GM23338 (cell line): ENCODE data around the gene CLDN8. TPM values are rescaled to one million over a fixed set of nuclear protein-coding genes. Genes with fewer than 3 reads are reported as not detected.

Source experiments
- ATAC-seq: fragments of 200-7000 bp; cut with Tn5 transposase; 3 replicates; pipeline ENCODE4 v1.9.1; 2020
- DNase-seq: peaks from one replicate; pipeline ENCODE4 v3.0.0-alpha.2; 2015; ENCODE audit warnings: low spot score
- H2AFZ ChIP-seq: fragments of 200-600 bp; sonication (generic); 2 replicates; pipeline ENCODE4 v1.8.0; 2016; ENCODE audit warnings: antibody characterized with exemption, mild to moderate bottlenecking, moderate library complexity
- H3F3A ChIP-seq: fragments of 200-600 bp; sonication (generic); replicated peaks from 2 replicates; pipeline ENCODE4 v1.8.0; 2017; ENCODE audit warnings: antibody characterized with exemption, mixed run types, low read depth
- H3K27ac ChIP-seq: fragments of 200-600 bp; sonication (generic); 2 replicates; pipeline ENCODE4 v1.6.1; 2016; ENCODE audit warnings: low read depth
- H3K27me3 ChIP-seq: fragments of 200-600 bp; sonication (generic); 2 replicates; pipeline ENCODE4 v1.8.0; 2016; ENCODE audit warnings: mild to moderate bottlenecking, mixed run types, moderate library complexity; ENCODE audit not compliant: insufficient read depth
- H3K36me3 ChIP-seq: fragments of 200-600 bp; sonication (generic); 2 replicates; pipeline ENCODE4 v1.8.0; 2016; ENCODE audit warnings: mild to moderate bottlenecking; ENCODE audit not compliant: insufficient read depth
- H3K4me1 ChIP-seq: fragments of 200-600 bp; sonication (generic); 2 replicates; pipeline ENCODE4 v1.8.0; 2016; ENCODE audit warnings: mild to moderate bottlenecking, moderate library complexity; ENCODE audit not compliant: insufficient read depth
- H3K4me2 ChIP-seq: fragments of 200-600 bp; sonication (generic); 2 replicates; pipeline ENCODE4 v1.7.1; 2017; ENCODE audit warnings: mixed run types
- H3K4me3 ChIP-seq: fragments of 200-600 bp; sonication (generic); 2 replicates; pipeline ENCODE4 v1.6.1; 2016; ENCODE audit warnings: mixed run types
- H3K79me2 ChIP-seq: fragments of 200-600 bp; sonication (generic); replicated peaks from 2 replicates; pipeline ENCODE4 v1.8.0; 2017; ENCODE audit warnings: mild to moderate bottlenecking; ENCODE audit not compliant: insufficient read depth
- H3K9me2 ChIP-seq: fragments of 200-600 bp; sonication (generic); 2 replicates; pipeline ENCODE4 v1.8.0; 2017; ENCODE audit not compliant: insufficient read depth
- H4K20me1 ChIP-seq: fragments of 200-600 bp; sonication (generic); replicated peaks from 2 replicates; pipeline ENCODE4 v1.8.0; 2017; ENCODE audit warnings: mild to moderate bottlenecking; ENCODE audit not compliant: insufficient read depth
- H3K27ac Mint-ChIP-seq: 2 replicates; pipeline ENCODE4 v1.8.0; 2020; ENCODE audit warnings: inconsistent platforms, mild to moderate bottlenecking, moderate library complexity, mixed read lengths
- H3K27me3 Mint-ChIP-seq: 3 replicates; pipeline ENCODE4 v1.8.0; 2022; ENCODE audit warnings: low read depth, mild to moderate bottlenecking, moderate library complexity, mixed read lengths, inconsistent platforms; ENCODE audit not compliant: insufficient read depth, poor library complexity
- H3K36me3 Mint-ChIP-seq: 3 replicates; pipeline ENCODE4 v1.8.0; 2021; ENCODE audit warnings: low read depth, mild to moderate bottlenecking, inconsistent platforms, moderate library complexity, mixed read lengths
- H3K4me1 Mint-ChIP-seq: 3 replicates; pipeline ENCODE4 v1.8.0; 2020; ENCODE audit warnings: mild to moderate bottlenecking, inconsistent platforms, mixed read lengths
- H3K4me3 Mint-ChIP-seq: 3 replicates; pipeline ENCODE4 v1.8.0; 2021; ENCODE audit warnings: moderate library complexity, mild to moderate bottlenecking, inconsistent platforms, mixed read lengths
- H3K9me3 Mint-ChIP-seq: 3 replicates; pipeline ENCODE4 v1.8.0; 2020; ENCODE audit warnings: moderate library complexity, mild to moderate bottlenecking, inconsistent platforms, mixed read lengths
- CREB1 ChIP-seq: fragments of 250-450 bp; sonication (Bioruptor Pico); IDR thresholded peaks from 2 replicates; pipeline ENCODE4 v1.5.0; 2020; ENCODE audit warnings: low read depth, mild to moderate bottlenecking, moderate library complexity
- CTCF ChIP-seq, 2 experiments: fragments of 200-600 bp in 1 of 2; sonication (generic) in 1 of 2; conservative IDR thresholded peaks; 2 replicates each; pipeline versions ENCODE4 v1.5.1 to v1.6.1; 2016 to 2017; ENCODE audit warnings: antibody characterized with exemption in 2 of 2, low read depth in 2 of 2, mild to moderate bottlenecking in 2 of 2, moderate library complexity in 1 of 2
- ETS1 ChIP-seq: IDR thresholded peaks from 2 replicates; pipeline ENCODE4 v1.6.1; 2016; ENCODE audit warnings: antibody characterized with exemption
- EZH2 ChIP-seq: fragments of 200-600 bp; sonication (generic); IDR thresholded peaks from one replicate; pipeline ENCODE4 v1.8.0; 2017; ENCODE audit warnings: antibody characterized with exemption, mild to moderate bottlenecking, low read depth; ENCODE audit not compliant: unreplicated experiment
- EZH2phosphoT487 ChIP-seq: fragments of 200-600 bp; sonication (generic); IDR thresholded peaks from one replicate; pipeline ENCODE4 v1.8.1; 2018; ENCODE audit warnings: antibody characterized with exemption; ENCODE audit not compliant: unreplicated experiment
- JUNB ChIP-seq: IDR thresholded peaks from one replicate; pipeline ENCODE4 v1.6.1; 2016; ENCODE audit warnings: antibody characterized with exemption; ENCODE audit not compliant: unreplicated experiment
- NANOG ChIP-seq: IDR thresholded peaks from 2 replicates; pipeline ENCODE4 v1.6.1; 2016; ENCODE audit warnings: antibody characterized with exemption, borderline replicate concordance
- POLR2AphosphoS5 ChIP-seq: IDR thresholded peaks from 2 replicates; pipeline ENCODE4 v1.6.1; 2016; ENCODE audit warnings: antibody characterized with exemption, low read depth
- REST ChIP-seq: IDR thresholded peaks from one replicate; pipeline ENCODE4 v1.6.1; 2018; ENCODE audit warnings: antibody characterized with exemption; ENCODE audit not compliant: unreplicated experiment
- STAT1 ChIP-seq: IDR thresholded peaks from one replicate; pipeline ENCODE4 v1.6.1; 2016; ENCODE audit warnings: antibody characterized with exemption; ENCODE audit not compliant: unreplicated experiment
- ZNF114 ChIP-seq: fragments of 250-450 bp; sonication (Bioruptor Pico); IDR thresholded peaks from 2 replicates; pipeline ENCODE4 v1.5.0; 2020; ENCODE audit warnings: mild to moderate bottlenecking, moderate library complexity
- ZNF331 ChIP-seq: fragments of 250-450 bp; sonication (Bioruptor Pico); IDR thresholded peaks from 2 replicates; pipeline ENCODE4 v1.5.0; 2020; ENCODE audit warnings: low read depth, mild to moderate bottlenecking, moderate library complexity
- ZNF462 ChIP-seq: fragments of 250-450 bp; sonication (Bioruptor Pico); IDR thresholded peaks from 2 replicates; pipeline ENCODE4 v1.5.0; 2020; ENCODE audit warnings: mild to moderate bottlenecking, moderate library complexity
- polyA plus RNA-seq: library from polyadenylated mRNA; unstranded; fragments of >200 nt; fragmentation: Nextera tagmentation; extraction: Ambion mirVana; gene quantifications from 2 replicates; pipeline ENCODE4 v1.2.1, GENCODE V29; 2016
- total RNA-seq: library from RNA; depleted of rRNA; stranded (reverse); fragments of >200 nt; shearing (Covaris generic); gene quantifications from 2 replicates; pipeline ENCODE4 v1.2.3, GENCODE V29; 2014

The CLDN8 gene
- total and polyA plus RNA-seq, 2 experiments from 2014 or later = not detected

GRCh38 chr21:30251781-30252180, 35.9 kb upstream of the CLDN8 start:
- no peak overlapping the region for H2AFZ ChIP-seq
- H3K4me3 ChIP-seq = no peak overlapping the region
- no peaks in the 10 kb centered on the region for H3K27me3 ChIP-seq
- Mint-ChIP-seq H3K27me3 (no peaks in the 10 kb centered on the region), H3K4me3 (no peak overlapping the region), H3K9me3 (no peaks in the 10 kb centered on the region), H3K36me3 (no peaks in the 10 kb centered on the region), H3K27ac (no peak overlapping the region), H3K4me1 (no peaks in the 10 kb centered on the region)
- H3K9me2 ChIP-seq = no peaks in the 10 kb centered on the region
- H3K79me2 ChIP-seq = no peaks in the 10 kb centered on the region
- H3K4me2 ChIP-seq = no peak overlapping the region
- ATAC-seq (no peak), DNase-seq (no peak)
- no peaks in the 10 kb centered on the region for H4K20me1 ChIP-seq
- no peaks in the 10 kb centered on the region for H3K36me3 ChIP-seq
- no peak overlapping the region for H3K27ac ChIP-seq
- H3K4me1 ChIP-seq = no peaks in the 10 kb centered on the region
- TF ChIP-seq EZH2 = no peak
- TF ChIP-seq STAT1 = no peak
- TF ChIP-seq POLR2AphosphoS5 = no peak
- no peak for TF ChIP-seq REST
- no peak for TF ChIP-seq ZNF462 (CRISPR knock-in tag)
- no peak for TF ChIP-seq CTCF (conservative IDR thresholded peaks at IDR 0.05; ENCODE audit: low read depth in 2 of 2)
- TF ChIP-seq CREB1 (CRISPR knock-in tag) = no peak
- no peak for TF ChIP-seq EZH2phosphoT487
- no peak for TF ChIP-seq JUNB
- TF ChIP-seq ZNF114 = no peak
- TF ChIP-seq ZNF331 = no peak
- TF ChIP-seq NANOG = no peak
- no peak for TF ChIP-seq ETS1
- H3F3A ChIP-seq = no peaks in the 10 kb centered on the region
